PFSK-1 (cell line): ENCODE data around the gene PRR14L.

ENCODE experiments used
- FOXP2 ChIP-seq: optimal IDR thresholded peaks from 2 replicates; pipeline ENCODE3; 2011; ENCODE audit warnings: borderline replicate concordance, control low read depth, inconsistent platforms; ENCODE audit not compliant: insufficient read depth; ENCODE audit errors: extremely low read length, extremely low read depth
- POLR2AphosphoS5 ChIP-seq: IDR thresholded peaks from 2 replicates; pipeline ENCODE4 v1.6.1; 2012; ENCODE audit warnings: low read depth, mild to moderate bottlenecking, control low read depth, low read length, moderate library complexity
- TAF1 ChIP-seq: IDR thresholded peaks from 2 replicates; pipeline ENCODE4 v1.6.1; 2012; ENCODE audit warnings: low read length, control low read depth, borderline replicate concordance; ENCODE audit not compliant: insufficient read depth
- TF ChIP-seq, protein P1 (sequence below), 2 experiments: IDR thresholded peaks; 2 replicates each; pipeline versions ENCODE4 v1.6.1 to v1.8.0; 2011 to 2012; ENCODE audit warnings: low read depth in 2 of 2, low read length in 2 of 2, control low read depth in 1 of 2, inconsistent platforms in 1 of 2, mild to moderate bottlenecking in 1 of 2, moderate library complexity in 1 of 2; ENCODE audit not compliant: insufficient read depth in 1 of 2

DNA sequence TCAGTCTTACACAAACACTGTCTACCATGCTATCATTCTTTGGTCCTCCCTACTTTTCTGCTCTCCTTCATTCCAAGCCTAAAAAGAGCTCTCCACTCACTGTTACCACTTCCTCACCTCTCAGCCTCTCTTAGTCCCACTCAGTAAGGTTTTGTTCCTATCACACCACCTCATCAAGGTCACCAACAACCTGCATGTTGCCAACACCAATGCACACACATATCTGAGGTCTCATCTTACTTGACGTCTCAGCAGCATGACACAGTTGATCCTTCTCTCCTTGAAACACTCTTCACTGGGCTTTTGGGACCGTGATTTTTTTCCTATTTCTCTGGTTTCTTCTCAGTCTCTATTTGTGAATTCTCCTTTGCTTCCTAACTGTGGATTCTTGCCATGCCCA is 96.0 kb downstream of the PRR14L start:
- TF ChIP-seq POLR2AphosphoS5 (no peak), FOXP2 (no peak), TAF1 (no peak)
- TF ChIP-seq, protein P1, sequence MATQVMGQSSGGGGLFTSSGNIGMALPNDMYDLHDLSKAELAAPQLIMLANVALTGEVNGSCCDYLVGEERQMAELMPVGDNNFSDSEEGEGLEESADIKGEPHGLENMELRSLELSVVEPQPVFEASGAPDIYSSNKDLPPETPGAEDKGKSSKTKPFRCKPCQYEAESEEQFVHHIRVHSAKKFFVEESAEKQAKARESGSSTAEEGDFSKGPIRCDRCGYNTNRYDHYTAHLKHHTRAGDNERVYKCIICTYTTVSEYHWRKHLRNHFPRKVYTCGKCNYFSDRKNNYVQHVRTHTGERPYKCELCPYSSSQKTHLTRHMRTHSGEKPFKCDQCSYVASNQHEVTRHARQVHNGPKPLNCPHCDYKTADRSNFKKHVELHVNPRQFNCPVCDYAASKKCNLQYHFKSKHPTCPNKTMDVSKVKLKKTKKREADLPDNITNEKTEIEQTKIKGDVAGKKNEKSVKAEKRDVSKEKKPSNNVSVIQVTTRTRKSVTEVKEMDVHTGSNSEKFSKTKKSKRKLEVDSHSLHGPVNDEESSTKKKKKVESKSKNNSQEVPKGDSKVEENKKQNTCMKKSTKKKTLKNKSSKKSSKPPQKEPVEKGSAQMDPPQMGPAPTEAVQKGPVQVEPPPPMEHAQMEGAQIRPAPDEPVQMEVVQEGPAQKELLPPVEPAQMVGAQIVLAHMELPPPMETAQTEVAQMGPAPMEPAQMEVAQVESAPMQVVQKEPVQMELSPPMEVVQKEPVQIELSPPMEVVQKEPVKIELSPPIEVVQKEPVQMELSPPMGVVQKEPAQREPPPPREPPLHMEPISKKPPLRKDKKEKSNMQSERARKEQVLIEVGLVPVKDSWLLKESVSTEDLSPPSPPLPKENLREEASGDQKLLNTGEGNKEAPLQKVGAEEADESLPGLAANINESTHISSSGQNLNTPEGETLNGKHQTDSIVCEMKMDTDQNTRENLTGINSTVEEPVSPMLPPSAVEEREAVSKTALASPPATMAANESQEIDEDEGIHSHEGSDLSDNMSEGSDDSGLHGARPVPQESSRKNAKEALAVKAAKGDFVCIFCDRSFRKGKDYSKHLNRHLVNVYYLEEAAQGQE (IDR thresholded peaks at IDR 0.05; ENCODE audit: insufficient read depth in 1 of 2, low read depth in 2 of 2, low read length in 2 of 2) = no peak
